ENCODE data around the gene RASGRP2.

RASGRP2 gene

GRCh38 chr11:64739871-64740270 is 4.1 kb downstream of the RASGRP2 start:
- no peak for DNase-seq

GRCh38 chr11:64736654-64737053 is 7.3 kb downstream of the RASGRP2 start:
- no peak for DNase-seq

- DNase-seq, result no peak
Measured at GRCh38 chr11:64735725-64736259, 8.2 kb downstream of the RASGRP2 start.

- DNase-seq, result no peak
Measured at GRCh38 chr11:64734811-64735724, 8.9 kb downstream of the RASGRP2 start.

- no peak for DNase-seq
Measured at GRCh38 chr11:64731601-64732000, 12.3 kb downstream of the RASGRP2 start.

- DNase-seq, result no peak
Measured at GRCh38 chr11:64729851-64730382, 14.0 kb downstream of the RASGRP2 start.

GRCh38 chr11:64728757-64729365 is 15.1 kb downstream of the RASGRP2 start:
- DNase-seq, result no peak

GRCh38 chr11:64726867-64727530 is 16.9 kb downstream of the RASGRP2 start:
- DNase-seq, result no peak

- DNase-seq, result no peak
Measured at GRCh38 chr11:64726211-64726641, 17.7 kb downstream of the RASGRP2 start.

GRCh38 chr11:64724863-64725532 is 18.9 kb downstream of the RASGRP2 start:
- no peak for DNase-seq

- no peak for DNase-seq
Measured at GRCh38 chr11:64723907-64724862, 19.8 kb downstream of the RASGRP2 start.

- DNase-seq, result peak; percentile 80
Measured at GRCh38 chr11:64723117-64723906, 20.6 kb downstream of the RASGRP2 start, which contains the start of gene NRXN2. Gene NRXN2, minus strand, starts transcription at chr11:64723197. Its CDS starts 9,498 bp downstream, at chr11:64713699.

GRCh38 chr11:64722141-64723065 is 21.5 kb downstream of the RASGRP2 start:
- no peak for DNase-seq

GRCh38 chr11:64721359-64721699 is 22.6 kb downstream of the RASGRP2 start:
- DNase-seq, result no peak

- DNase-seq, result no peak
Measured at GRCh38 chr11:64720640-64721358, 23.1 kb downstream of the RASGRP2 start.

GRCh38 chr11:64720167-64720566 is 23.8 kb downstream of the RASGRP2 start:
- DNase-seq, result no peak

GRCh38 chr11:64719406-64719805 is 24.5 kb downstream of the RASGRP2 start:
- DNase-seq, result no peak

- no peak for DNase-seq
Measured at GRCh38 chr11:64718780-64719124, 25.2 kb downstream of the RASGRP2 start.

All from fibroblast of skin of back (primary cell).